Posterior cingulate gyrus (tissue), 11 donors: ENCODE results near the gene ADAMTS17.

Experiments used
- DNase-seq, 10 donors: peaks; one replicate each; pipeline versions ENCODE4 v3.0.0 to v3.0.0-alpha.2; 2020 to 2021; ENCODE audit warnings: mixed read lengths in 3 of 10
- intact Hi-C: fragments of 100-400 bp; cut with DNase I; formaldehyde crosslinking; loops from one replicate; pipeline ENCODE4 v1.15.1; 2023

The ADAMTS17 gene

DNA sequence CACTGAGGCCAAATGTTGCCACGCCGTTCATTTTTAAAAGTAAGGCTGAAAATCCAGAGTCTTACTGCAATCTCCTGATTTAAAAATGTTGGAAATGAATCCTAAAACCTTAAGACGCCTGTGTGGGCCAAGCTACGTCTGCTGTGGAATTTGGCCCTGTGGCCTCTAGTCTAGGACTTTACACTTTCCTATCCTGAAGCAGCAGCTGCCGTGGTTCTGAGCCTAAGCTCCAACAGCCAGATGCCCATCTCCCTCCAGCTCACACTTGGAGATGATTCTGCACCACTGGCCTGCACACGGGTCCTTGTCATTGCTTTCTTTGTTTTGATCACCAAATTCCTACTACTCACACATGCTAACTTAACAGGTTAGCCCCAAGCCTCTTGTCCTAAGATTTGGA lies 322.2 kb downstream of the ADAMTS17 start:
- no peak for DNase-seq
- intact Hi-C loops = no loop called here

DNA sequence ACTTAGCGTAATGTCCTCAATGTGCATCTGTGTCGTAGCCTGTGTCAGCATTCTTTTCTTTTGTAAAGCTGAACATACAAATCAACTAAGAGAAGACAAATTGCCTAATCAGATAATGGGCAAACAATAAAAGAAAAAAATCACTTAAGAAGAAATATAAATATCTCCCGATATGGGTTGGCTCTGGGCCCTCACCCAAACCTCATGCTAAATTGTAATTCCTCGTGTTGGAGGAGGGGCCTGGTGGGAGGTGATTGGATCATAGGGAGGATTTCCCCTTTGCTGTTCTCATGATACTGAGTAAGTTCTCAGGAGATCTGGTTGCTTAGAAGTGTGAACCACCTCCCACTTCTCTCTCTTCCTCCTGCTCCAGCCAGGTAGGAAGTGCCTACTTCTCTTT lies 323.6 kb downstream of the ADAMTS17 start:
- intact Hi-C loops = no loop called here
- DNase-seq = no peak

DNA sequence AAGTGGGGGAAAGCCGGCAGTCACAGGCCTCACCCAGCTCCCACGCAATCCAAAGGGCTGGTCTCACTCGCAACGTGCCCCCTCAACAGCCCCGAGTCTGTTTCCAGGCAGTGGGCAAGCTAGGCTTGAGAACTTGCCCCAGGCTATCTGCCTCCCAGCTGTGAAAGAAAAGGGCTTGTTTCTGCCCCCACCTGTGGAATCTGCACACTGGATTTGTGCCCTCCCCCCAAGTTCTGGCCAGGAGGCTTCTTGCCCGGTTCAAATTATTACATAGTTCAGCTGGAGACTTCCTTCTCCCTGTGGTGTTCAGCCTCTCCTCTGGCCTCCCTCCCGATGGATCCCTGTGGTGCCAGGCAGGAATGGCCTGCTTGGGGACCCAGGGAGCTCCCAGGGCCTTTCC lies 324.6 kb downstream of the ADAMTS17 start:
- intact Hi-C loops = no loop called here
- DNase-seq = no peak

DNA sequence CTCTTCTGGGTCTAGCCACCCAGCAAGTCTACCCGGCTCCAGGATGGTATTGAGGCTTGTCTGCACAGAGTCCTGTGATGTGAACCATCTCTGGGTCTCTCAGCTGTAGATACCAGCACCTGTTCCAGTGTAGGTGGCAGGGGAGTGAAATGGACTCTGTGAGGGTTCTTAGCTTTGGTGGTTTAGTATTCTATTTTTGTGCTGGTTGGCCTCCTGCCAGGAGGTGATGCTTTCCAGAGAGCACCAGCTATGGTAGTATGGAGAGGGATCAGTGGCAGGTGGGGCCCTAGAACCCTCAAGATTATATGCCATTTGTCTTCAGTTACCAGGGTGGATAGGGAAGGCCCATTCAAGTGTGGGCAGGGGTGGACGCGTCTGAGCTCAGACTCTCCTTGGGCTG lies 325.1 kb downstream of the ADAMTS17 start:
- intact Hi-C loops = no loop called here
- no peak for DNase-seq

DNA sequence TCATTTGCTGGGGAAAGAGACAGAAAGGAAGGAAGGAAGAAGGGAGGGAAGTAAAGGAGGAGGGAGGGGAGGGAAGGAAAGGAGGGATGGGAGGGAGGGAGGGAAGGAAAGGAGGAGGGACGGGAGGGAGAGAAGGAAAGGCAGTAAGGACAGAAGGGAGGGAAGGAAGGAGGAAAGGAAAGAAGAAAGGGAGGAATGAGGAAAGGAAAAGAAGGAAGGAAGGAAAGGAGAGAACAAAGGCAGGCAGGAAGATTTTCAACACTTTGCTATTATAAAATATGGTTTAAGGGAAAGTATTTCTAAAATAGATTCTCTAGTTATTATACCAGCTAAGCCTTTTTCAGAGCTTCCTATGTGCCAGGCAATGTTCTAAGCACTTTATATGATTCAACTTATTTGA lies 330.5 kb downstream of the ADAMTS17 start:
- intact Hi-C loops = no loop called here
- no peak for DNase-seq

DNA sequence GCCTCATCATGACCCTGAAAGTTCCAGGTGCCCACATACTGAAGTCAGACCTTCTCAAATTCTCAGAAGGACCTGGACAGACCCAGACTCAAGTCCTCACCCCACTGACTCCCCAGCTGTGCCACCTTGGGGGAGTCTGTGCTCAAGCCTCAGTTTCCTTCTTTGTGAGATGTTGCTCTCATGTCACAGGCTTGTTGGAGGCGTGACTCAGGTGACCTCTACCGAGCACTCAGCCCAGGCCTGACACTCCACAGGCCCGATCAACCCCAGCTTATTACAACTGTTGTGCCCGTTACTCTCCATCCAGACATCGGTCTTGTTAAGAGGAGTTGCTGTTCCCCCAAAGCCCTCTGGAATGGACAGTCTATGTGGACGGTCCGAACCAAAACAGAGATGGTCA lies 332.4 kb downstream of the ADAMTS17 start:
- intact Hi-C loops = no loop called here
- DNase-seq = no peak

DNA sequence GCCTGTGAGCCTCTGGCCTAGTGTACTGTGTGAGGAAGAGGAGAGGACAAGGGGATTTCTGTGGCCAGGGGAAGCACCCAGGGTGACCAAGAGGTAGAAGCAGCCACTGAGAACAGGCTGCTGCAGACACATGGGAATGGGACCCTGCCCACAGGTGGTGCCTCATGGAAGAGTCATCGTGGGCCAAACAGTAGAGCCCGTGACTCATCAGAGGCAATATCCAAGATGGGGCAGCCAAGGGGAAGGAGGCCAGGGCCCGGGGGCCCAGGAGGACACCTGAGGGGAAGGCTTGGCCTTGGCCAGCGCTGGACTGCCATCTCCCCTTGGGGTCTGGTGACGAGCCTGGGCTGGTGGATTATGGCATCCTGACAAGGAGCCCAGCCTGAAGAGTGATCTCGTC lies 333.5 kb downstream of the ADAMTS17 start:
- no peak for DNase-seq
- intact Hi-C loops = no loop called here

DNA sequence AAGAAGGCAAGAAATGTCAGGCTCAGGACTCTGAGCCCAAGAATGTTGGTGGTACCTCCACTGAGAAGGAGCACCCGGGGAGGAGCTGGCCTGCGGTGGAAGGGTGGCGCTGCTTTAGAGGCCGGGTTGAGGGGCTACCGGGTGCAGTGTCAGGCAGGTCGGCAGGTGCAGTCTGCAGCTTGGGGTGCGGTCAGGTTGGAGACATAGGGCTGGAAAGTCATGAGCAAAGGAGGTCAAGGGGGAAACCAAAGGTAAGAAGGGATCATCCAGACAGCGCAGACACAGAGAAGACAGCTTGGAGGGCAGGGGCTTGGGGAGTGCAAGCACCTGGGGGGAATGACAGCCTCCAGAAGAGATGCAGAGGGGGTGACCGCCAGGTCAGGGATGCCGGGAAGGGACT lies 334.2 kb downstream of the ADAMTS17 start:
- no peak for DNase-seq
- intact Hi-C loops = no loop called here

DNA sequence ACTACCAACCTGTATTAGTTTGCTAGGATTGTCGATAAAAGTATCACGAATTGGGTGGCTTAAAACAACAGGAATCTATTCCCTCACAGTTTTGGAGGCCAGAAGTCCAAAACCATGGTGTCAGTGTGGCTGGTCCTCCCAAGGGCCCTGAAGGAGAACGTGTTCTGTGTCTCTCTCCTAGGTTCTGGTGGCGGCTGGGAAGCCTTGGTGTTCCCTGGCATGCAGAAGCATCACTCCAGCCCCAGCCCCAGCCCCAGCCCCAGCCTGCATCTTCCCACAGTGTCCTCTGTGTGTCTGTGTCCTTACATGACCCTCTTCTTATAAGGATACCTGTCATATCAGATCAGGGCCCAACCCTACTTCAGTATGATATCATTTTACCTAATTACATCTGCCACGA lies 336.1 kb downstream of the ADAMTS17 start:
- intact Hi-C loops = no loop called here
- DNase-seq = peak in 1 of 10 donors; percentile 19

DNA sequence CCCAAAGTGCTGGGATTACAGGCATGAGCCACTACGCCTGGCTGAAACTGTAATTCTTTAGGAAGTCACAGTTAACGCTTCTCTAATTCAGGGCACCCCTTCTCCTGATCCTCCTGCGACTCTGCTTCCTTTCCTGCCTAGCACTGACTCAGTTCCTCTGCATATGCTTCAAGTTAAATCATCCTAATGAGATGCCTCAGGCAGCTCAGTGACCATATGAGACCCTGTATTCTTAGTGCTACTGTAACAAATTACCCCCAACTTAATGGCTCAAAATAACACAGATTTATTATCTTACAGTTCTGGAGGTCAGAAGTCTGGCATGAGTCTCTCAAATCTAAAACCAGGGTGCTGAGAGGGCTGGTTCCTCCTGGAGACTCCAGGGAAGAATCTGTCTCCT lies 336.8 kb downstream of the ADAMTS17 start:
- intact Hi-C loops = no loop called here
- no peak for DNase-seq

DNA sequence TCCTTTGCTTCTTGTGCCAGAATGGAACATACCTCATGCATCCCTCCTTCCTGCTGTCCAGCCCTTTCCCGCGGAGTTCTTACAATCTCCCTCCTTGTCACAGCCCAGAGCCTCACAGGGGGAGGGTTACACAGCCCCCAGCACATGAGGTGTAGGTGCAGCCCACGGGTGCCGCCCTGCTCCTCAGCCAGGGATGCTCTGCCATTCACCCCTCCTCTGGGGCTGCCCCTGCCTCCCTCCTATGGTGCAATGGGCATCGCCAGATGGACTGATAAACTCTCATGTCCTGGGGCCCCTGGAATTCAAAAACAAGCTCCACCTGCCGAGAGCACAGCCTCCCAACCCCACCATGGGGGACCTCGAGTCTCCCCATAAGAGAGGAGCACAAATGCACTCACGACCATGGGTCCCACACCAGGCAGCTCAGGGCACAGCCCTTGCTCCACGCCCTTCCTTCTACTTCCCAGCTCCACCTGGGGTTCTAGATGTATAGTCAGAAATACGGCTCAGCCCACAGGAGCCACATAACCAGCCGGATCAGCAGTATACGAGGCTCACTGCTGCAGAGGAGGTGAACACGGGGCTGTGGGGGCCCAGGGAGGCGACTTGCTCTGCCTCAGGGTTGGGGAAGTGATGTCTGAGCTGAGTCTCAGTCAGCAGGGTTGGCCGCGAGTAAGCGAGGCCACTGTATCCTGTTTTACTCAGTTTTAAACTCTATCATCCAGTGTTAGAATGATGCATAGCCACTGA lies 338.8 kb downstream of the ADAMTS17 start:
- intact Hi-C loops = no loop called here

DNA sequence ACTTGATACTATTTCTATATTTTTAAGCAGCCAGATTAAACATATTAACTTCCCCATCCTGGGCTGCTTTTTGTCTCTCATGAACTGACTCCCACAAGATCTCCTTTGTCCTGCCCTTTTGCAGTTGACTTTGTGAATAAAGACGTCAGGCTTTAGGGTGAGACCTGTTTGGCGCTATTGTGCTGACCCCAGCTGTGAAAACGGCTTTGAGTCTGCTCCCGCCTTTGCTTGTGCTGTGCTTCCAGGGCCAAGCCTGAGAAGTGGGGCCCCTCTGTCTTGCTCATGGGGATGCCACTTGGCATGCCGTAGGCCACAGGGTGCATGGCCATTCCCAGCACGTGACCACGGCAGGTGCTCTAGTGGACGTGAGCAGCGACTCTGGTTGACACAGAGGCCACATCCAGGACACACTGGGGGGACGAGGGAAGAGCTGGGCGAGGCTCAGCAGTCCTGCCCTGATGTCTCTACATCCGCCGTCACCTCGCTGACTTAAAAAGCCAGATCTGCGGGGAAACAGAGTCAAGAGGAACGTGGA lies 339.6 kb downstream of the ADAMTS17 start:
- intact Hi-C loops = no loop called here
- DNase-seq = no peak

More for the DNA sequence above, 338.8 kb downstream of the ADAMTS17 start:
- no peak for DNase-seq

DNA sequence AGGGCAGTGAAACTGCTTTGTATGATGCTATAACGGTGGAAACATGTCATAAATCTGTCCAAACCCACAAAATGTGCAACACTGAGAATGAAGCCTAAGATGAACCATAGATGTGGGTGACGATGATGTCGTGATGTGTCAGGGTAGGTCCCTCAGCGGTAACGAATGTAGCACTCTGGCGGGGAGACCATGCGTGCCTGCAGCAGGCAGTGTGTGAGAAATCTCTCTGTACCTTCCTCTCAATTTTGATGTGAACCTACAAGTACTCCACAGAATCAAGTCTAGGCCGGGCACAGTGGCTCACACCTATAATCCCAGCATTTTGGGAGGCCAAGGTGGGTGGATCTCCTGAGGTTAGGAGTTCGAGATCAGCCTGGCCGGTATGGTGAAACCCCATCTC lies 340.4 kb downstream of the ADAMTS17 start:
- DNase-seq = no peak
- intact Hi-C loops = no loop called here

DNA sequence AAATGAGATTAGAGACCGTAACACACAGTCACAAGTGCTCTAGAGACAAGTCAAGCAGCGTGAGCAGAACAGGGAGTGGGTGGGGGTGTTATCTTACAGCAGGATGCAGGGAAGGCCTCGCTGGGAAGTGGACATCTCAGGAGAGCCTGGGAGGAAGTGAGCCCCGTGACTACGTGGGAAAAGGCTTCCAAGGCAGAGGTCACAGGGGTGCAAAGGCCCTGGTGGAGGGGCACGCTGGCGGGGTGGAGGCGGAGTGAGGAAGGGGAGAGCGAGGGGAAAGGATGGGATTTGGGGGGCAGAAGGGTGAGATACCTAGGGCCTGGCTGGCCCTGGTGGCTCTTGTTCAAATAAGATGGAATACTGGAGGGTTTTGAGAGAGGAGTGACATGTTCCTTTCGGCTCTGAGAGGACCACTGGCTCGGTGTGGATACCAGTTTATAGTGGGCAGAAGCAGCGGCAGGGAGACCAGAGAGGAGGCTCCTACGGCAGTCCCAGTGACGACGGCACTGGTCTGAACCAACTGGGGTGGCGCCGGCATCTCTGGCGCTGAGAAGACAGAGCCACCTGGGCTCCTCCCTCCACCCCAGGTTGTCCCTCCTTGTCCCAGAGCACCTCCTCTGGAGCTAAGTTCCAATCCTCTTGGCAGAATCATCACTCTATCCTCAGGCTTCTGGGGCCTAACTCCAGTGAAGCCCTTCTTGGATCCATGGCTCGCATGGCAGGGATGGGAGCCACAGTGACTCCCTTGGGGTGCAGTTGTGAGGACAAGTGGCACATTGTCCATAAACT lies 342.3 kb downstream of the ADAMTS17 start:
- intact Hi-C loops = no loop called here

DNA sequence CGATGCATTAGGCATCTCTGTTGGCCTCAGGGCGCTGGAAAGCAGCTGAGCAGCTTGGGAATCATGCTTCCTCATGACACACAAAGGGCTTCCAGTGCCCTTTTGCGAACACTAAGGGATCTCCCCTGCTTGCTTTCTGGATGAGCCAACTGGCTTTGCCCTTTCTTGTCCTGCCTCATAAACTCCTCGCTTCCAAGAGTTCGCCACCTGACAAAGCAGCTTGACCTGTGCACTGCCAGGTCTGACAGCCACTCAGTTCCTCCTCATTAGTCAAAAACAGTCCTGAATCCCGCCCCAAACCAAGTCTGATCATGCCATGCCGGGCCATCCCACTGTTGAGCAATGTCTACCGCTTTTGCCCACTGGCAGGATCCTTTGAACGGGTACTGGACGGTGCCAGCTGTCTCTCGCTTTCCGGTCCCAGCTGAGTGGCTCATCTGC lies 343.1 kb downstream of the ADAMTS17 start:
- intact Hi-C loops = no loop called here
- no peak for DNase-seq

More for the DNA sequence above, 342.3 kb downstream of the ADAMTS17 start:
- no peak for DNase-seq

DNA sequence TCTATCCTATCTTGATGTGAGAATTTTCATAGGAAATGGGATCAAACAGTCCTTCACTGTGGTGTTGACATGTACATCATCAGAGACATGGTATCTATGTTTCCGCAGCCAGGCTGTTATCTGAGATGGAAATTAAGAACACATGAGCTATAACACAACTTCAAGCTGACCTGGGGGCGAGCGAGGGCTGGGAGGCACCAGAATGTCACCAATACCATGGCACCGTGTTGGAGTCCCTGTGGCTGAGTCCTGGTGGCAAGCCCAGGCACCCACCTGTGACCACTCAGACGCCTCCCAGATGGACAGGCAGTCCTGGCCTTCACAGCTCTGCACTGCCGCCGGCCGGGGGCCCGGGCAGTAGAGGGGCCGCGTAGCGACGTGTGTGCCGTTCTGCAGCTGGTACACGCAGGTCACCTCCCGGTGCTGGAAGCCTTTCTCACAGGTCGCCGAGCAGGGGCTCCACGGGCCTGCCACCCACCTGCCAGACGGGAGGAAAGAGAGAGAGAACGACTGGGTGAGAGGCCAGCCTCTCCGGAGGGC lies 344.6 kb downstream of the ADAMTS17 start:
- intact Hi-C loops = no loop called here
- peak in 3 of 10 donors; percentile 24 to 71 (median 49) for DNase-seq

DNA sequence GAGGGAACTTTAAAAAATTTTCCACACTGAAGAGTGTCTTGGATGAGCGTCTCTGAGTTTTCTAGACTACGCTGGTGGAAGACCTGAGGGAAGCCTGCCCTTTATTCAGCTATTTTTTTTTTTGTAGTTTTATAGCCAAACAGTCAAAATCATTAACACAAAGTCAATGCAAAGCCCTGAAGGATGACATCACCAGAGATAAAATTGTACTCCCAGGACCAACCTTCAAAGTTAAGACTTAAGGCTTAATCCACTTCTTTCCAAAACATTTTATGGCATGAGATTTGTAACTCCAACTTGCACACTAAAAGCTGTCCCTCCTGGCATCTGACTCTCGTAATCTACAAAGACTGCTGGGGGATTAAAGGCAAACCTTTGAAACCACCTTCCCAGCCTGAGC lies 345.1 kb downstream of the ADAMTS17 start:
- DNase-seq = no peak
- intact Hi-C loops = no loop called here

DNA sequence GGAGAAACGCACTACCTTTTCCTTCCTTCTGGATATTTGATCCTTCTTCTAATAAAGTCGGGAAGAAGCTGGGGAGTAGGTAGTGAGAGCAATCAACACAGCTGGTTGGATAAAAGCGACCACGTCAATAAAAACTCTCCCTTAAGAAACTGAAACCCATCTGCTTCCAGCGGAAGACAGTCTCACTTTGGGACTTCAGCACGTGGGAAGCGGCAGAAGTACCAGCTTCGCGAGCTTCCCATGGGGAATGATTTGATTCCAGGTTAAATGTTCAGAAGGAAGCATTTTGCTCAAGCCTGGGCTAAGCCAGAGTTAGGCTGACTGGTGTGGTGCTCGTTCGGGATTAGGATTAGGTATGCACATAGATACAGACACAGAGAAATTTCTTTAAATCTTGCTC lies 346.2 kb downstream of the ADAMTS17 start:
- intact Hi-C loops = no loop called here
- DNase-seq = peak in 1 of 10 donors; percentile 28

DNA sequence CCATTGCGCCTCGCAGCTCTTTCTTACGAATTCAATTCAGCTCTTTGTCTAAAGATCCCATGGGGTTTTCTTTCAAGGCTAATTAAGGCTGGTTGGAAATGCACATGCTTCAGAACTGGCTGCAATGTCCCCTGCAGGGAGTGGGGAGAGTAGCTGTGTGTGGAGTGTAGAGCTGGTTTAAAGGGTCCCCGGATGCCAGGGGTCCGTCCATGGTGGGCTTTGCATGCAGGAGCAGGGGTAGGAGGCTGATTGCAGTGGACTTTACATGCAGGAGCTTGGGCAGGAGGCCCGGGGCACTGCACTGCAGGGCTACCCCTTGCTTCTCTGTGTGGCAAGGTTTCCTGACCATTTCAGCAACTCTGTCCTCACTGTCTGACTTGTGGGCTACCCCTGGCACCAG lies 346.9 kb downstream of the ADAMTS17 start:
- peak in 1 of 10 donors; percentile 29 for DNase-seq
- intact Hi-C loops = no loop called here

DNA sequence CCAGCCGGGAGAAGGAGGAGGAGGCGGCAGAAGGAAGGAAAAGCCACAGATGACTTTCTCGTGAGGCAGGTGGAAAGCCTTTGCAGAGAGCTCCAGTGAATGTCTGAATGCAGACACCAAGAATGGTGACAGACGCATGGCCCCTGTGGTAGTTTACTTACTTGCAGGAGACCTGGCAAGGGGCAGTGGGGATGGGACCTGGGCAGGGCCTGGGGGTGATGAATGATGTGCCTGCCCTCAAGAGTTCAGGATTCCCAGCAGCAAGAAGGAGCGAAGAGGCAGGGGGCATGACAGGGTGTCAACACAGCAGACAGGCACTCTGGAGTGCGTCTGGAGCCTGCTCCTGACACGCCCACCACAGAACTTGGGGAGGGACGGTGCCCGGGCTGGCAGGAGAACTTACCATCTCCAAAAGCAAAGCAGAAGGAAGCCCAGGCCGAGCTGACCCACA lies 348.1 kb downstream of the ADAMTS17 start:
- intact Hi-C loops = no loop called here

DNA sequence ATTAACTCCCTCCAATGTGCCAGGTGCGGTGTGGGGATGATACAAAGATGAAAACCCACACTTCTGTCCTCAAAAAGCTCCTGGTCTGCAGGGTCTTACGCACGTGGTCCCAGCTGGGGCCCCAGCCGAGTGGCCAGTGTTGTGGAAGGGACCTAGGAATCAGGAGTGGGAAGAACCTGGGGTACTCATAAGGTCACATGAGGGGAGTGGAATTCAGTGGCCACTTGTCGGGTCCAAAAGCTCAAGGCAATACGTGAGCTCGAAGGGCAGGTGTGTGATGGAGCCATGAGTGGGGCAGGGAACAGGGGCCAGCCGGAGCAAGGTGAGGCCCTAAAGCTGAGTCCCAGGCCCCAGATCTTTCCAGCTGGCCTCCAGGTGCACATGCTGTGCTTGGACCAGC lies 348.5 kb downstream of the ADAMTS17 start:
- DNase-seq = peak in 4 of 10 donors; percentile 2 to 57 (median 24)

More for the DNA sequence above, 348.1 kb downstream of the ADAMTS17 start:
- DNase-seq = peak in 4 of 10 donors; percentile 4 to 62 (median 26)

More for the DNA sequence above, 348.5 kb downstream of the ADAMTS17 start:
- intact Hi-C loops = no loop called here
